Neural cell (in vitro differentiated cells): Measurements from ENCODE around the gene FZD7. TPM values are rescaled to one million over a fixed set of nuclear protein-coding genes. Genes with fewer than 3 reads are reported as not detected.

Source experiments
- H2AFZ ChIP-seq: fragments of 200-600, 300-800 bp; sonication (generic), shearing (Covaris generic); 2 replicates; pipeline ENCODE4 v1.6.0; 2014; ENCODE audit warnings: low read depth, mild to moderate bottlenecking, antibody characterized with exemption, low read length, moderate library complexity
- H3F3A ChIP-seq: fragments of 200-600 bp; shearing (Covaris generic); 2 replicates; pipeline ENCODE4 v1.6.1; 2016; ENCODE audit warnings: mild to moderate bottlenecking, moderate library complexity, mixed read lengths, antibody characterized with exemption, low read length; ENCODE audit not compliant: insufficient read depth, poor library complexity, severe bottlenecking
- H3K27ac ChIP-seq: fragments of 200-600, 300-800 bp; sonication (generic), shearing (Covaris generic); 2 replicates; pipeline ENCODE4 v1.5.1; 2014; ENCODE audit warnings: mild to moderate bottlenecking, low read length, moderate library complexity
- H3K27me3 ChIP-seq: fragments of 300-800, 200-600 bp; sonication (generic), shearing (Covaris generic); 2 replicates; pipeline ENCODE4 v1.6.0; 2014; ENCODE audit warnings: mild to moderate bottlenecking, low read depth, low read length, moderate library complexity; ENCODE audit not compliant: insufficient read depth
- H3K36me3 ChIP-seq: fragments of 300-800, 200-600 bp; sonication (generic), shearing (Covaris generic); 2 replicates; pipeline ENCODE4 v1.5.1; 2014; ENCODE audit warnings: mild to moderate bottlenecking, antibody characterized with exemption, low read length, moderate library complexity; ENCODE audit not compliant: insufficient read depth
- H3K4me2 ChIP-seq: fragments of 300-800, 200-600 bp; sonication (generic), shearing (Covaris generic); 2 replicates; pipeline ENCODE4 v1.6.0; 2014; ENCODE audit warnings: mild to moderate bottlenecking, low read length
- H3K4me3 ChIP-seq: fragments of 300-800, 200-600 bp; sonication (generic), shearing (Covaris generic); 2 replicates; pipeline ENCODE4 v1.5.1; 2014; ENCODE audit warnings: mild to moderate bottlenecking, low read length, moderate library complexity
- H3K79me2 ChIP-seq: fragments of 200-600 bp; shearing (Covaris generic); replicated peaks from 2 replicates; pipeline ENCODE4 v1.6.0; 2014; ENCODE audit warnings: mild to moderate bottlenecking, low read length, moderate library complexity; ENCODE audit not compliant: insufficient read depth
- H3K9ac ChIP-seq: fragments of 300-800, 200-600 bp; sonication (generic), shearing (Covaris generic); 2 replicates; pipeline ENCODE4 v1.6.1; 2016; ENCODE audit warnings: mild to moderate bottlenecking, low read length, mixed read lengths
- H3K9me2 ChIP-seq: fragments of 200-600 bp; shearing (Covaris generic); 2 replicates; pipeline ENCODE4 v1.6.1; 2016; ENCODE audit warnings: mild to moderate bottlenecking, low read length, mixed read lengths; ENCODE audit not compliant: insufficient read depth
- H3K9me3 ChIP-seq: fragments of 200-600, 300-800 bp; sonication (generic), shearing (Covaris generic); 2 replicates; pipeline ENCODE4 v1.6.1; 2016; ENCODE audit warnings: mild to moderate bottlenecking, mixed run types, low read length, moderate library complexity, mixed read lengths
- H4K20me1 ChIP-seq: fragments of 200-600 bp; shearing (Covaris generic); 2 replicates; pipeline ENCODE4 v1.6.1; 2016; ENCODE audit warnings: mild to moderate bottlenecking, mixed run types; ENCODE audit not compliant: insufficient read depth
- EP300 ChIP-seq: fragments of 450-650 bp; conservative IDR thresholded peaks from 2 replicates; pipeline ENCODE4 v1.6.1; 2014; ENCODE audit warnings: antibody characterized with exemption, mild to moderate bottlenecking, moderate library complexity; ENCODE audit not compliant: poor library complexity, severe bottlenecking
- EZH2 ChIP-seq: fragments of 200-600, 300-800 bp; shearing (Covaris generic), sonication (generic); IDR thresholded peaks from 2 replicates; pipeline ENCODE4 v1.6.1; 2014; ENCODE audit warnings: antibody characterized with exemption, low read length, borderline replicate concordance, mild to moderate bottlenecking; ENCODE audit not compliant: insufficient read depth, poor library complexity, severe bottlenecking
- MXI1 ChIP-seq: fragments of 450-650 bp; conservative IDR thresholded peaks from 2 replicates; pipeline ENCODE4 v1.6.1; 2014; ENCODE audit warnings: antibody characterized with exemption, mild to moderate bottlenecking; ENCODE audit not compliant: poor library complexity, severe bottlenecking
- POLR2AphosphoS5 ChIP-seq: IDR thresholded peaks from 2 replicates; pipeline ENCODE4 v1.6.1; 2012
- RAD21 ChIP-seq: fragments of 450-650 bp; conservative IDR thresholded peaks from 2 replicates; pipeline ENCODE4 v1.6.1; 2014; ENCODE audit warnings: antibody characterized with exemption, mild to moderate bottlenecking, moderate library complexity
- SMC3 ChIP-seq: fragments of 450-650 bp; conservative IDR thresholded peaks from 2 replicates; pipeline ENCODE4 v1.6.1; 2014; ENCODE audit warnings: antibody characterized with exemption, mild to moderate bottlenecking, moderate library complexity; ENCODE audit not compliant: poor library complexity
- TAF1 ChIP-seq: IDR thresholded peaks from 2 replicates; pipeline ENCODE4 v1.6.1; 2012; ENCODE audit warnings: low read depth
- polyA plus RNA-seq: library from polyadenylated mRNA; depleted of rRNA; stranded (reverse); fragments of >200 nt; gene quantifications from 2 replicates; pipeline ENCODE4 v1.2.3, GENCODE V29; 2014
- TF ChIP-seq, protein P1 (sequence below): IDR thresholded peaks from 2 replicates; pipeline ENCODE4 v1.6.1; 2012; ENCODE audit warnings: borderline replicate concordance
- TF ChIP-seq, protein P2 (sequence below): fragments of 450-650 bp; IDR thresholded peaks from 2 replicates; pipeline ENCODE4 v1.5.1; 2014; ENCODE audit warnings: antibody characterized with exemption, mild to moderate bottlenecking, moderate library complexity; ENCODE audit not compliant: poor library complexity, severe bottlenecking

FZD7 gene
- polyA plus RNA-seq, 1 donor from 2014 or later, result 1.8 TPM

DNA sequence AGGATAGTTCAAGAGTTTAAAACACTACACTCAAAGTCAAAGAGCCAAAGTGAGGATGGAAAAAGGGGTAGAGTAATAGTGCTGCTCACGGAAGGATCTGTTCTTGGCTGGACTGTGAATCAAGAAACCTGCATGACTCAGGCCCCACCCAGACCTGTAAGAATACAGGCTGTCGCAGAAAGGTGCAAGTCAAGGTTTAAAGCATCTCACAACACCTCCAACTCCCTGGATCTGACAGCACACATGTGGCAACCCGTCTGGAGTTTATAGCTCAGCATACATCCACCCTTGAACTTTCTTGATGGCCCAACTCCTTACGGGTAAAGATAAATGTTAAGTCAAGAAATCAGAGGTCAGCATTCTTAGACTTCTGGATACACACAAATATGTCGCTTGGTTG is 45.7 kb downstream of the FZD7 start:
- no peaks in the 10 kb centered on the region for H3K27me3 ChIP-seq
- H3K27ac ChIP-seq, result no peak overlapping the region
- no peaks in the 10 kb centered on the region for H3F3A ChIP-seq
- no peaks in the 10 kb centered on the region for H3K36me3 ChIP-seq
- no peak overlapping the region for H3K4me2 ChIP-seq
- H4K20me1 ChIP-seq, result no peaks in the 10 kb centered on the region
- H2AFZ ChIP-seq, result no peak overlapping the region
- H3K79me2 ChIP-seq, result no peaks in the 10 kb centered on the region
- H3K9me2 ChIP-seq, result no peaks in the 10 kb centered on the region
- no peak overlapping the region for H3K4me3 ChIP-seq
- no peak for TF ChIP-seq SMC3
- TF ChIP-seq, protein P1, sequence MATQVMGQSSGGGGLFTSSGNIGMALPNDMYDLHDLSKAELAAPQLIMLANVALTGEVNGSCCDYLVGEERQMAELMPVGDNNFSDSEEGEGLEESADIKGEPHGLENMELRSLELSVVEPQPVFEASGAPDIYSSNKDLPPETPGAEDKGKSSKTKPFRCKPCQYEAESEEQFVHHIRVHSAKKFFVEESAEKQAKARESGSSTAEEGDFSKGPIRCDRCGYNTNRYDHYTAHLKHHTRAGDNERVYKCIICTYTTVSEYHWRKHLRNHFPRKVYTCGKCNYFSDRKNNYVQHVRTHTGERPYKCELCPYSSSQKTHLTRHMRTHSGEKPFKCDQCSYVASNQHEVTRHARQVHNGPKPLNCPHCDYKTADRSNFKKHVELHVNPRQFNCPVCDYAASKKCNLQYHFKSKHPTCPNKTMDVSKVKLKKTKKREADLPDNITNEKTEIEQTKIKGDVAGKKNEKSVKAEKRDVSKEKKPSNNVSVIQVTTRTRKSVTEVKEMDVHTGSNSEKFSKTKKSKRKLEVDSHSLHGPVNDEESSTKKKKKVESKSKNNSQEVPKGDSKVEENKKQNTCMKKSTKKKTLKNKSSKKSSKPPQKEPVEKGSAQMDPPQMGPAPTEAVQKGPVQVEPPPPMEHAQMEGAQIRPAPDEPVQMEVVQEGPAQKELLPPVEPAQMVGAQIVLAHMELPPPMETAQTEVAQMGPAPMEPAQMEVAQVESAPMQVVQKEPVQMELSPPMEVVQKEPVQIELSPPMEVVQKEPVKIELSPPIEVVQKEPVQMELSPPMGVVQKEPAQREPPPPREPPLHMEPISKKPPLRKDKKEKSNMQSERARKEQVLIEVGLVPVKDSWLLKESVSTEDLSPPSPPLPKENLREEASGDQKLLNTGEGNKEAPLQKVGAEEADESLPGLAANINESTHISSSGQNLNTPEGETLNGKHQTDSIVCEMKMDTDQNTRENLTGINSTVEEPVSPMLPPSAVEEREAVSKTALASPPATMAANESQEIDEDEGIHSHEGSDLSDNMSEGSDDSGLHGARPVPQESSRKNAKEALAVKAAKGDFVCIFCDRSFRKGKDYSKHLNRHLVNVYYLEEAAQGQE, result no peak
- no peak for TF ChIP-seq TAF1
- TF ChIP-seq POLR2AphosphoS5, result no peak
- TF ChIP-seq, protein P2, sequence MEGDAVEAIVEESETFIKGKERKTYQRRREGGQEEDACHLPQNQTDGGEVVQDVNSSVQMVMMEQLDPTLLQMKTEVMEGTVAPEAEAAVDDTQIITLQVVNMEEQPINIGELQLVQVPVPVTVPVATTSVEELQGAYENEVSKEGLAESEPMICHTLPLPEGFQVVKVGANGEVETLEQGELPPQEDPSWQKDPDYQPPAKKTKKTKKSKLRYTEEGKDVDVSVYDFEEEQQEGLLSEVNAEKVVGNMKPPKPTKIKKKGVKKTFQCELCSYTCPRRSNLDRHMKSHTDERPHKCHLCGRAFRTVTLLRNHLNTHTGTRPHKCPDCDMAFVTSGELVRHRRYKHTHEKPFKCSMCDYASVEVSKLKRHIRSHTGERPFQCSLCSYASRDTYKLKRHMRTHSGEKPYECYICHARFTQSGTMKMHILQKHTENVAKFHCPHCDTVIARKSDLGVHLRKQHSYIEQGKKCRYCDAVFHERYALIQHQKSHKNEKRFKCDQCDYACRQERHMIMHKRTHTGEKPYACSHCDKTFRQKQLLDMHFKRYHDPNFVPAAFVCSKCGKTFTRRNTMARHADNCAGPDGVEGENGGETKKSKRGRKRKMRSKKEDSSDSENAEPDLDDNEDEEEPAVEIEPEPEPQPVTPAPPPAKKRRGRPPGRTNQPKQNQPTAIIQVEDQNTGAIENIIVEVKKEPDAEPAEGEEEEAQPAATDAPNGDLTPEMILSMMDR, result no peak
- TF ChIP-seq EP300, result no peak
- no peak for TF ChIP-seq MXI1
- no peak for TF ChIP-seq EZH2
- TF ChIP-seq RAD21, result no peak
- no peaks in the 10 kb centered on the region for H3K9me3 ChIP-seq
- H3K9ac ChIP-seq, result no peak overlapping the region

DNA sequence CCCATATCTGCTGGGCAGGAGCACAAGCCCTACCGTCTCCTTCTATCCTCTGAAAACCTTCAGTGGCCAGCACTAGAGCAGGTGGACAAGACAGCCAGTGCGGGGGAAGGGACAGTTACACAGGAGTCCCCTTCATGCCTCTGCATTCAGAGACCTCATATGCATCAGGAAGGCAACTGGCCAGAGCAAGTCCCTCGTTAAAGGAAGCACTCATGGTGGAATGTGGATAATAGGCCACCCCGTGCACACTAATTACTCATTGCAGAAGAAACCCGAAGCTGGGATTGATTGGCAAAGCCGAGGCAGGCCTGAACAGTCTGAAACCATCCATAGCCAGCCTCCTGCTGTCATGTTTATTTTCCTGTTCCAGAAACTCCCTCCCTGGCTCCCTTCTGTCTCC is 50.6 kb downstream of the FZD7 start:
- Histone ChIP-seq H3K9me2 (no peaks in the 10 kb centered on the region), H3K9ac (no peak overlapping the region), H4K20me1 (no peaks in the 10 kb centered on the region), H3F3A (no peaks in the 10 kb centered on the region), H3K4me2 (no peak overlapping the region), H2AFZ (no peak overlapping the region), H3K27ac (no peak overlapping the region), H3K9me3 (no peaks in the 10 kb centered on the region), H3K4me3 (no peak overlapping the region), H3K27me3 (no peaks in the 10 kb centered on the region), H3K36me3 (no peaks in the 10 kb centered on the region), H3K79me2 (no peaks in the 10 kb centered on the region)
- TF ChIP-seq POLR2AphosphoS5 (no peak), EP300 (no peak), TAF1 (no peak), RAD21 (no peak), EZH2 (no peak), SMC3 (no peak), MXI1 (no peak)
- TF ChIP-seq, protein P1, result no peak
- TF ChIP-seq, protein P2, result no peak
